KOPT-K1 (cell line): ENCODE results near the gene LRMDA.

ENCODE experiments used
- H3K27ac ChIP-seq: fragments of 200-600 bp; sonication (generic); 2 replicates; pipeline ENCODE4 v1.5.1; 2016; ENCODE audit warnings: antibody characterized with exemption, mild to moderate bottlenecking, low read depth, low read length; ENCODE audit not compliant: poor library complexity, severe bottlenecking
- H3K36me3 ChIP-seq: fragments of 200-600 bp; sonication (generic); 2 replicates; pipeline ENCODE4 v1.5.1; 2017; ENCODE audit warnings: antibody characterized with exemption, mild to moderate bottlenecking, low read length, moderate library complexity; ENCODE audit not compliant: insufficient read depth
- H3K9me3 ChIP-seq: fragments of 200-600 bp; sonication (generic); 2 replicates; pipeline ENCODE4 v1.5.1; 2017; ENCODE audit warnings: antibody characterized with exemption, low read length, mild to moderate bottlenecking; ENCODE audit not compliant: insufficient read depth, poor library complexity, severe bottlenecking

LRMDA gene

GRCh38 chr10:75722609-75723008, 291.2 kb downstream of the LRMDA start:
- Histone ChIP-seq H3K36me3 (no peaks in the 10 kb centered on the region), H3K9me3 (no peaks in the 10 kb centered on the region), H3K27ac (no peak overlapping the region)

- Histone ChIP-seq H3K9me3 (no peaks in the 10 kb centered on the region), H3K27ac (no peak overlapping the region), H3K36me3 (no peaks in the 10 kb centered on the region)
Measured at GRCh38 chr10:75723319-75723980, 292.0 kb downstream of the LRMDA start.

- Histone ChIP-seq H3K9me3 (no peaks in the 10 kb centered on the region), H3K36me3 (no peaks in the 10 kb centered on the region), H3K27ac (no peak overlapping the region)
Measured at GRCh38 chr10:75724047-75724446, 292.6 kb downstream of the LRMDA start.

GRCh38 chr10:75726522-75727483, 295.4 kb downstream of the LRMDA start:
- Histone ChIP-seq H3K27ac (no peak overlapping the region), H3K36me3 (no peaks in the 10 kb centered on the region), H3K9me3 (no peaks in the 10 kb centered on the region)

GRCh38 chr10:75730847-75731246, 299.4 kb downstream of the LRMDA start:
- no peaks in the 10 kb centered on the region for H3K9me3 ChIP-seq
- no peak overlapping the region for H3K27ac ChIP-seq
- H3K36me3 ChIP-seq, result no peaks in the 10 kb centered on the region

- H3K9me3 ChIP-seq, result no peaks in the 10 kb centered on the region
- H3K36me3 ChIP-seq, result no peaks in the 10 kb centered on the region
- H3K27ac ChIP-seq, result no peak overlapping the region
Measured at GRCh38 chr10:75733135-75733890, 301.9 kb downstream of the LRMDA start.

- Histone ChIP-seq H3K9me3 (no peaks in the 10 kb centered on the region), H3K27ac (no peak overlapping the region), H3K36me3 (no peaks in the 10 kb centered on the region)
Measured at GRCh38 chr10:75736151-75736640, 304.8 kb downstream of the LRMDA start.

GRCh38 chr10:75736889-75737579, 305.6 kb downstream of the LRMDA start:
- Histone ChIP-seq H3K36me3 (no peaks in the 10 kb centered on the region), H3K27ac (no peak overlapping the region)

GRCh38 chr10:75737580-75737949, 306.1 kb downstream of the LRMDA start:
- no peak overlapping the region for H3K27ac ChIP-seq
- H3K36me3 ChIP-seq, result no peaks in the 10 kb centered on the region
- no peaks in the 10 kb centered on the region for H3K9me3 ChIP-seq

More at GRCh38 chr10:75736889-75737579, 305.6 kb downstream of the LRMDA start:
- H3K9me3 ChIP-seq, result no peaks in the 10 kb centered on the region

GRCh38 chr10:75738924-75739323, 307.5 kb downstream of the LRMDA start:
- Histone ChIP-seq H3K27ac (no peak overlapping the region), H3K9me3 (no peaks in the 10 kb centered on the region), H3K36me3 (no peaks in the 10 kb centered on the region)

- Histone ChIP-seq H3K9me3 (no peaks in the 10 kb centered on the region), H3K27ac (no peak overlapping the region)
Measured at GRCh38 chr10:75739414-75740143, 308.2 kb downstream of the LRMDA start.

GRCh38 chr10:75740541-75740940, 309.1 kb downstream of the LRMDA start:
- Histone ChIP-seq H3K27ac (no peak overlapping the region), H3K36me3 (no peaks in the 10 kb centered on the region), H3K9me3 (no peaks in the 10 kb centered on the region)

More at GRCh38 chr10:75739414-75740143, 308.2 kb downstream of the LRMDA start:
- no peaks in the 10 kb centered on the region for H3K36me3 ChIP-seq

- Histone ChIP-seq H3K36me3 (no peaks in the 10 kb centered on the region), H3K9me3 (no peaks in the 10 kb centered on the region), H3K27ac (no peak overlapping the region)
Measured at GRCh38 chr10:75742355-75742754, 310.9 kb downstream of the LRMDA start.

GRCh38 chr10:75743291-75743778, 311.9 kb downstream of the LRMDA start:
- H3K9me3 ChIP-seq, result no peaks in the 10 kb centered on the region
- no peaks in the 10 kb centered on the region for H3K36me3 ChIP-seq
- H3K27ac ChIP-seq, result no peak overlapping the region
